Stomach smooth muscle (tissue), 2 donors: Measurements from ENCODE around the gene TRIM74.
"Not testable (repeated sequence)": the region's sequence is repeated elsewhere in the genome, so short reads cannot be mapped to it uniquely, and the experiment has no call there.

ENCODE experiments used
- H3K27ac ChIP-seq: one replicate; pipeline ENCODE4 v1.7.0; 2013; ENCODE audit warnings: mild to moderate bottlenecking, low read length, inconsistent platforms
- H3K27me3 ChIP-seq, 2 donors: one replicate each; pipeline ENCODE4 v1.7.0; 2013; ENCODE audit warnings: low read length in 2 of 2; ENCODE audit not compliant: insufficient read depth in 2 of 2, control insufficient read depth in 1 of 2
- H3K36me3 ChIP-seq, 2 donors: one replicate each; pipeline ENCODE4 v1.7.0; 2013; ENCODE audit warnings: low read length in 2 of 2; ENCODE audit not compliant: control insufficient read depth in 2 of 2, insufficient read depth in 2 of 2
- H3K4me1 ChIP-seq: one replicate; pipeline ENCODE4 v1.7.0; 2013; ENCODE audit warnings: low read length; ENCODE audit not compliant: control insufficient read depth, insufficient read depth
- H3K4me3 ChIP-seq, 2 donors: one replicate each; pipeline ENCODE4 v1.7.0; 2013; ENCODE audit warnings: low read length in 2 of 2
- H3K9ac ChIP-seq, 2 donors: one replicate each; pipeline ENCODE4 v1.7.0; 2013; ENCODE audit warnings: low read length in 2 of 2, mild to moderate bottlenecking in 1 of 2
- H3K9me3 ChIP-seq, 2 donors: one replicate each; pipeline ENCODE4 v1.7.0; 2013; ENCODE audit warnings: low read length in 2 of 2; ENCODE audit not compliant: control insufficient read depth in 2 of 2
- donor health status: healthy.
- donor health status: Pancreatic carcinoma.

Gene TRIM74

GRCh38 chr7:72953901-72954562 lies 15.2 kb downstream of the TRIM74 start:
- H3K27me3 ChIP-seq, H3K27ac ChIP-seq, H3K4me3 ChIP-seq, H3K4me1 ChIP-seq, H3K9me3 ChIP-seq, H3K9ac ChIP-seq, H3K36me3 ChIP-seq: not testable (repeated sequence)

GRCh38 chr7:72950432-72950831 lies 18.8 kb downstream of the TRIM74 start:
- not testable (repeated sequence) for H3K4me1 ChIP-seq, H3K27ac ChIP-seq, H3K9me3 ChIP-seq, H3K4me3 ChIP-seq, H3K27me3 ChIP-seq, H3K36me3 ChIP-seq, H3K9ac ChIP-seq

- H3K4me3 ChIP-seq, H3K4me1 ChIP-seq, H3K36me3 ChIP-seq, H3K27ac ChIP-seq, H3K9me3 ChIP-seq, H3K9ac ChIP-seq, H3K27me3 ChIP-seq: not testable (repeated sequence)
Observed at GRCh38 chr7:72949686-72950085, 19.6 kb downstream of the TRIM74 start.

- not testable (repeated sequence) for H3K27ac ChIP-seq, H3K27me3 ChIP-seq, H3K36me3 ChIP-seq, H3K9ac ChIP-seq, H3K4me1 ChIP-seq, H3K4me3 ChIP-seq, H3K9me3 ChIP-seq
Observed at GRCh38 chr7:72949276-72949675, 20.0 kb downstream of the TRIM74 start.

- H3K4me1 ChIP-seq, H3K9me3 ChIP-seq, H3K27ac ChIP-seq, H3K27me3 ChIP-seq, H3K4me3 ChIP-seq, H3K36me3 ChIP-seq, H3K9ac ChIP-seq: not testable (repeated sequence)
Observed at GRCh38 chr7:72948714-72949113, 20.6 kb downstream of the TRIM74 start.

- not testable (repeated sequence) for H3K9me3 ChIP-seq, H3K4me1 ChIP-seq, H3K4me3 ChIP-seq, H3K9ac ChIP-seq, H3K27me3 ChIP-seq, H3K27ac ChIP-seq, H3K36me3 ChIP-seq
Observed at GRCh38 chr7:72946130-72946745, 23.0 kb downstream of the TRIM74 start.

GRCh38 chr7:72945597-72945996 lies 23.7 kb downstream of the TRIM74 start:
- H3K36me3 ChIP-seq, H3K4me3 ChIP-seq: not testable (repeated sequence)

GRCh38 chr7:72944937-72945336 lies 24.3 kb downstream of the TRIM74 start:
- H3K9me3 ChIP-seq, H3K4me1 ChIP-seq, H3K4me3 ChIP-seq, H3K9ac ChIP-seq, H3K36me3 ChIP-seq, H3K27me3 ChIP-seq, H3K27ac ChIP-seq: not testable (repeated sequence)

More at GRCh38 chr7:72945597-72945996, 23.7 kb downstream of the TRIM74 start:
- H3K9me3 ChIP-seq, H3K4me1 ChIP-seq, H3K27me3 ChIP-seq, H3K27ac ChIP-seq, H3K9ac ChIP-seq: not testable (repeated sequence)

- not testable (repeated sequence) for H3K9me3 ChIP-seq, H3K4me1 ChIP-seq, H3K27me3 ChIP-seq, H3K9ac ChIP-seq, H3K4me3 ChIP-seq, H3K27ac ChIP-seq, H3K36me3 ChIP-seq
Observed at GRCh38 chr7:72942956-72943355, 26.3 kb downstream of the TRIM74 start.

- not testable (repeated sequence) for H3K9ac ChIP-seq, H3K9me3 ChIP-seq, H3K36me3 ChIP-seq, H3K4me1 ChIP-seq, H3K4me3 ChIP-seq, H3K27ac ChIP-seq, H3K27me3 ChIP-seq
Observed at GRCh38 chr7:72942022-72942705, 27.1 kb downstream of the TRIM74 start.

- H3K27me3 ChIP-seq, H3K4me1 ChIP-seq, H3K9ac ChIP-seq, H3K9me3 ChIP-seq, H3K27ac ChIP-seq, H3K4me3 ChIP-seq: not testable (repeated sequence)
- peaks cover 18 to 27% of the 10 kb centered on the region in 2 donors for H3K36me3 ChIP-seq
Observed at GRCh38 chr7:72928216-72928615, 41.0 kb downstream of the TRIM74 start.
